Mesothelial cell of epicardium (in vitro differentiated cells): ENCODE results near the gene SERPINA5. TPM values are rescaled to one million over a fixed set of nuclear protein-coding genes. Genes with fewer than 3 reads are reported as not detected.

Experiments used
- DNase-seq, 2 experiments: peaks; one replicate each; pipeline ENCODE4 v3.0.0; 2021; ENCODE audit warnings: low spot score in 2 of 2; ENCODE audit not compliant: unreplicated experiment in 2 of 2
- H3K27ac Mint-ChIP-seq: 2 replicates; pipeline ENCODE4 v1.8.0; 2021; ENCODE audit warnings: mixed read lengths
- H3K27me3 Mint-ChIP-seq: 2 replicates; pipeline ENCODE4 v1.8.0; 2021; ENCODE audit warnings: low read depth, mixed read lengths
- H3K36me3 Mint-ChIP-seq: 2 replicates; pipeline ENCODE4 v1.8.0; 2021; ENCODE audit warnings: mixed read lengths
- H3K4me1 Mint-ChIP-seq: 2 replicates; pipeline ENCODE4 v1.8.0; 2021; ENCODE audit warnings: mixed read lengths
- H3K4me3 Mint-ChIP-seq: 2 replicates; pipeline ENCODE4 v1.8.0; 2021; ENCODE audit warnings: mild to moderate bottlenecking, moderate library complexity, mixed read lengths
- H3K9me3 Mint-ChIP-seq: 2 replicates; pipeline ENCODE4 v1.8.0; 2021; ENCODE audit warnings: mixed read lengths
- CTCF ChIP-seq: fragments of 200-600 bp; sonication (generic); IDR thresholded peaks from one replicate; pipeline ENCODE4 v1.5.0; 2021; ENCODE audit warnings: antibody characterized with exemption; ENCODE audit not compliant: unreplicated experiment
- total RNA-seq: library from RNA; stranded (reverse); gene quantifications from 3 replicates; pipeline ENCODE4 v1.2.1, GENCODE V29; 2021

The SERPINA5 gene
- total RNA-seq, 1 donor from 2014 or later, result 0.16 TPM

- Mint-ChIP-seq H3K27ac (no peak overlapping the region), H3K27me3 (peaks cover 35% of the 10 kb centered on the region), H3K4me3 (no peak overlapping the region), H3K9me3 (peaks cover 5% of the 10 kb centered on the region), H3K36me3 (no peaks in the 10 kb centered on the region), H3K4me1 (no peaks in the 10 kb centered on the region)
- no peak for DNase-seq
- TF ChIP-seq CTCF, result no peak
Measured at GRCh38 chr14:94624537-94625352, 43.5 kb downstream of the SERPINA5 start.

DNA sequence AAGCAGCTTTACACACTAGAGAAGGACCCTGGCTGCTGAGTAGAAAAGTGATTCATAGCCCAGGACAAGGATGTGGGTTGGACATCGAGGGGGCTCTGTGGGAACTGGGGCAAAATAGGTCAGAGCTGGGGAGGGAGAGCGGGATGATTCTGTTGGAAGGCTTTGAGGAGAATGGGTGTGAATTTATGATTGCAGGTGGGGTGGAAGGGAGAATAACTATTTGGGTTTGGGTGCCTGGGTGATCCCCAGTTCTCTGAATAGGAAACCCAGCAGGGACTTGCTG is 44.1 kb downstream of the SERPINA5 start:
- no peak overlapping the region for H3K4me3 Mint-ChIP-seq
- H3K4me1 Mint-ChIP-seq, result no peaks in the 10 kb centered on the region
- no peak for DNase-seq
- H3K36me3 Mint-ChIP-seq, result no peaks in the 10 kb centered on the region
- peaks cover 40% of the 10 kb centered on the region for H3K27me3 Mint-ChIP-seq
- no peak overlapping the region for H3K27ac Mint-ChIP-seq
- no peaks in the 10 kb centered on the region for H3K9me3 Mint-ChIP-seq
- no peak for TF ChIP-seq CTCF

- Mint-ChIP-seq H3K9me3 (no peaks in the 10 kb centered on the region), H3K4me1 (no peaks in the 10 kb centered on the region), H3K27me3 (peaks cover 57% of the 10 kb centered on the region), H3K4me3 (no peak overlapping the region), H3K36me3 (no peaks in the 10 kb centered on the region), H3K27ac (no peak overlapping the region)
- no peak for DNase-seq
- no peak for TF ChIP-seq CTCF
Measured at GRCh38 chr14:94628578-94628977, 47.4 kb downstream of the SERPINA5 start.

GRCh38 chr14:94630396-94630795 is 49.2 kb downstream of the SERPINA5 start:
- DNase-seq, result no peak
- Mint-ChIP-seq H3K27ac (no peak overlapping the region), H3K4me3 (no peak overlapping the region), H3K27me3 (peaks cover 71% of the 10 kb centered on the region), H3K9me3 (no peaks in the 10 kb centered on the region), H3K36me3 (no peaks in the 10 kb centered on the region), H3K4me1 (no peaks in the 10 kb centered on the region)
- TF ChIP-seq CTCF, result no peak

DNA sequence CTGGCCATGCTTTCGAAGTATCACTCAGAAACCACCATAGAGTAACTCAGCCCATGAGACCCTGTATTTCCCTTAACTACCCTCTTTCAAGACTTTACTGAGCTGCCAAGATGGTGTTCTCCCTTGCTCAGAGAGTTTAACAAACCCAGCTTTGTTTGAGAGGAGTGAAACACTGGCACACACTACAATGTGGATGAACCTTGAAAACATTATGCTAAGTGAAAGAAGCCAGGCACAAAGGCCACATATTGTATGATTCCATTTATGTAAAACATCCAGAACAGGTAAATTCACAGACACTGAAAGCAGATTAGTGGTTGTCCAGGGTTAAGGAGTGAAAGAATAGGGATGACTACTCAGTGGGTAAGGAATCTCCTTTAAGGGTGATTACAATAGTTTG is 49.8 kb downstream of the SERPINA5 start:
- Mint-ChIP-seq H3K9me3 (no peaks in the 10 kb centered on the region), H3K36me3 (no peaks in the 10 kb centered on the region), H3K27me3 (peaks cover 75% of the 10 kb centered on the region), H3K27ac (no peak overlapping the region), H3K4me3 (no peak overlapping the region), H3K4me1 (no peaks in the 10 kb centered on the region)
- DNase-seq, result no peak
- no peak for TF ChIP-seq CTCF
